Fibroblast of mammary gland (primary cell): ENCODE measurements around the gene MAPK11.
A peak's percentile ranks its signal among the peaks of the same experiment; 100 is the strongest.

Experiments
- DNase-seq: peaks from one replicate; pipeline ENCODE4 v3.0.0-alpha.2; 2010; ENCODE audit warnings: low read depth
- H3K4me3 ChIP-seq: 2 replicates; pipeline ENCODE4 v1.5.1; 2011; ENCODE audit warnings: low read depth, mild to moderate bottlenecking, low read length, moderate library complexity; ENCODE audit not compliant: control insufficient read depth
- CTCF ChIP-seq: conservative IDR thresholded peaks from 2 replicates; pipeline ENCODE4 v1.5.1; 2011; ENCODE audit warnings: low read depth, low read length, inconsistent platforms; ENCODE audit not compliant: control insufficient read depth, insufficient read depth

The MAPK11 gene

DNA sequence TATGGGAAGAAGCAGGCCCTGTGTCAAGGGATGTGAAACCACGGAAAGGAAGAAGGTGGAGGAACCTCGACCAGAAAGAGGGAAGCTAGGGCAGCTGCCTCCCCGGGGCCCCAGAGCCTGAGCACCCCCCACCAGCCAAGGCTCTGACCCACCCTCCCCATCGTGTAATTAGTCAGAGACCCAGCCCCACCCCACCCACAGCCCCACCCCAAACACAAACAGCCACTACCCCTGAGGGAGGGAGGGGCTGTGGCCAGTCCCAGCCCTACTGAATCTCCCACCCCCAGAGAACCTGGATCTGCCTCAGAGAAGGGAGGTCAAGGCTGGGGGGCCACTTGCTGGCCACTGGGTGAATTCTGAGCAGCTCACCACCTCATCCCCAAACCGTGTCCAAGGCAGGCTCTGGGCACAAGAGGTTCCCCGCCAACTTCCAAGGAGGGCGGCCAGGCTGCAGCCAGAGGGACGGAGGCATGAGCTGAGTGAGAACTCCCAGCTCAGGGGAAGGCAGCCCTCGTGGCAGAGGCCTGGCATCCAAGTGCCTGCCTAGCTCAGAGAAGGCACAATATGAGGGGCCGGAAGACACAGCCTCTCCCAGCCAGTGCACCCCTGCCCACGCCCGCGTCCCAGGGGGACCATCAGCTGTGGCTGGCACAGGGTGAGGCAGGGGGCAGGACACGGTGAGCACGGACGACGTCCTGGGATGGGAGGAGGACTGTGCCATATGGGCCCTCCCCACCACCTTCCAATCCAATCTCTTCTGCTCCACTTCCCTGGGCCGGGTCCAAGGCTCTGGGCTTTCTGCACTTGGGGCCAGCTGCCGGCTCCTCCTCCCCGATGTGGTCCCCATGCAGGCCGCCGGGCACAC lies 34.6 kb upstream of the MAPK11 start:
- no peak for TF ChIP-seq CTCF
- DNase-seq: peak; percentile 46
- H3K4me3 ChIP-seq: peak overlapping the region; percentile 4

GRCh38 chr22:50303848-50304527 lies 33.8 kb upstream of the MAPK11 start:
- no peak for TF ChIP-seq CTCF
- H3K4me3 ChIP-seq: no peak overlapping the region
- DNase-seq: peak; percentile 19

GRCh38 chr22:50303515-50303847 lies 33.3 kb upstream of the MAPK11 start:
- DNase-seq: no peak
- no peak for TF ChIP-seq CTCF
- no peak overlapping the region for H3K4me3 ChIP-seq

DNA sequence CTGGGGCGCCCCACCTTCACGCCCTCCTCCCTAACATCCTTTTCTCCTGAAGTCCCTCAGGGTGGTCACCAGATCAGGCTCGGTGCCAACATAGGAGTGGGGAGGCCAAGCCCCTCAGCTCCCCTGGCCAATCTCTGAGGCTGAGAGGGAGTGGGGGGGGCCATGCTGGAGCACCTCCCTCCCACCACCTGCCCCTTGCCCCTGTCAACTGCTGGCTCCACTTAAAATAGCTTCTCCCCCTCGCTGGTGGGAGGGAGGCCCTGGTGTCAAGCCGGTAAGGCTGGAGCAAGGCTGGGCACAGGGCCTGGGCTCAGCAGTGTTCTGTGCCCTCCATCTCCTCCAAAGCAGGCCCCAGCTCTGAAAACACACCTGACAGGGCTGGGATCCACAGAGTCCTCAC lies 32.4 kb upstream of the MAPK11 start:
- no peak for DNase-seq
- TF ChIP-seq CTCF: no peak

DNA sequence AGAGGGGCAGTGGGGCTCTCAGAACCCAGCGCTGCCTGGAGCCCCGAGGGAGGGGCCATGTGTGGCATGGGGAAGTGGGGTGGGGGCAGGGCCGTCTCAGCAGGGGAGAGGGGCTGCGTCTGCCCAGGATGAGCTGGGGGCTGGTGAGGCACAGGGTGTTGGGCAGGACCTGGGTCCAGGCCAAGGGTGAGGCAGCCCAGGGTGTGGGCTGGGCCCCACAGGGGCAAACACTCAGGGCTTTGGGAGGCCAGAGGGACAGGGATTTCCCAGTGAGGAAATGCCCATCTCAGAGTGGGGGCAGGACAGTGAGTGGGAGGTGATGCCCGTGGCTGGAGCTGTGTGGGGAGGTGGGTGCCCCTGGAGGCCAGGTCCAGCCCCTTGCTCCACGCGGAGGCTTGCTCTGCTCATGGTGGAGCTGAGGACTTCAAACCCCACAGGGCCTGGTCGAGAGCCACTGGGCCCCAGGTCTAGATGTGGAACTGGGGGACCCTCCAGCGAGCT lies 31.9 kb upstream of the MAPK11 start:
- H3K4me3 ChIP-seq: no peak overlapping the region
- TF ChIP-seq CTCF: no peak
- DNase-seq: no peak

More for the DNA sequence above, 32.4 kb upstream of the MAPK11 start:
- H3K4me3 ChIP-seq: no peak overlapping the region

DNA sequence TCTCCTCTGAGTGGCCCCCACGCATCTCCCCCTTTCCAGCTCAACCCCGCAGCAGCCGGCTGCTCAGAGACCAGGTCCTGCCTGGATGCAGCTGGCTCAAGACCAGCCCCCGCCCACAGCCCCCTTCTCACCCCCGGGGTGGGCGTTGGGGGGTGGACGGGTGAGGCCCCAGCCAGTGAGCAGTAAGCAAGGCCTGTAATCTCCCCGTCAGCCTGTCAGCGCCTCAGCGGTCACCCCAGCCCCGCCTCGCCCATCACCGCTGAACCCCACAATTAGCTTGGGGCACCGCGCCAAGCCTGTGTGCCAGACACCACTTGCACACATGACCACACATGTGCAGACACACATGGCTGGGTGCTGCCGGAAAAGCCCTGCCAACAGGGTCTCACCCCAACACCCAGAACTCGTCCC lies 31.4 kb upstream of the MAPK11 start:
- H3K4me3 ChIP-seq: no peak overlapping the region
- no peak for DNase-seq
- no peak for TF ChIP-seq CTCF
